IPS-18c (cell line): ENCODE data around the gene PLEKHF1.
"Not testable (repeated sequence)": the region's sequence is repeated elsewhere in the genome, so short reads cannot be mapped to it uniquely, and the experiment has no call there.

ENCODE experiments used
- H3K4me3 ChIP-seq: 2 replicates; pipeline ENCODE4 v1.7.0; 2013; ENCODE audit warnings: low read depth, mild to moderate bottlenecking, low read length, moderate library complexity; ENCODE audit not compliant: insufficient read depth
- H3K9me3 ChIP-seq: one replicate; pipeline ENCODE4 v1.6.1; 2013; ENCODE audit warnings: mild to moderate bottlenecking, low read length, moderate library complexity; ENCODE audit not compliant: control insufficient read depth, insufficient read depth

Gene PLEKHF1

GRCh38 chr19:29665215-29665825 is at the start of gene PLEKHF1:
TSS of gene PLEKHF1 (plus strand) at chr19:29665461. CDS start at chr19:29673840, 8,379 bp downstream.
- Histone ChIP-seq H3K4me3 (peak within 1 kb of the TSS; percentile 81), H3K9me3 (peaks cover 4% of the 10 kb centered on the region)

GRCh38 chr19:29615891-29616425 is 49.3 kb upstream of the PLEKHF1 start:
- Histone ChIP-seq H3K9me3 (no peaks in the 10 kb centered on the region), H3K4me3 (no peak overlapping the region)

DNA sequence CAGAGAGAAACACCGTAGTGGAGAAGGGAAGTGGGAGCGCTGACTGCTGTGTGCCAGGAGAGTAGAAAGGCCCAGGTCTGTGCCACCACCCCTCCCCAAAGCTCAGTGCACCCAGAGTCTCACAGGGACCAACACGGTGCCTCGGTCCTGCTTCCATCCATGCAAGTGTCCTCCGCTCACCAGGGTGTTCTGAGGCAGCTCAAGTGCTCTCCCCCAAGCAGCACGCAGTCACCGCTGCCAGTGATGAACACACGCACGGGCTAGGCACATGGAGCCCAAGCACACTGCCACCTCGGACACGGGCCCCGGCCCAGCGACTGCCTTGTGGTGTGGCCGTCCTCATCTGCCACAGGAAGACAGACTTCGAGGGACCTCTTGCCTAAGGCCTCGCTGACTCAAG is 48.7 kb upstream of the PLEKHF1 start:
- no peak overlapping the region for H3K4me3 ChIP-seq
- H3K9me3 ChIP-seq, result no peaks in the 10 kb centered on the region

DNA sequence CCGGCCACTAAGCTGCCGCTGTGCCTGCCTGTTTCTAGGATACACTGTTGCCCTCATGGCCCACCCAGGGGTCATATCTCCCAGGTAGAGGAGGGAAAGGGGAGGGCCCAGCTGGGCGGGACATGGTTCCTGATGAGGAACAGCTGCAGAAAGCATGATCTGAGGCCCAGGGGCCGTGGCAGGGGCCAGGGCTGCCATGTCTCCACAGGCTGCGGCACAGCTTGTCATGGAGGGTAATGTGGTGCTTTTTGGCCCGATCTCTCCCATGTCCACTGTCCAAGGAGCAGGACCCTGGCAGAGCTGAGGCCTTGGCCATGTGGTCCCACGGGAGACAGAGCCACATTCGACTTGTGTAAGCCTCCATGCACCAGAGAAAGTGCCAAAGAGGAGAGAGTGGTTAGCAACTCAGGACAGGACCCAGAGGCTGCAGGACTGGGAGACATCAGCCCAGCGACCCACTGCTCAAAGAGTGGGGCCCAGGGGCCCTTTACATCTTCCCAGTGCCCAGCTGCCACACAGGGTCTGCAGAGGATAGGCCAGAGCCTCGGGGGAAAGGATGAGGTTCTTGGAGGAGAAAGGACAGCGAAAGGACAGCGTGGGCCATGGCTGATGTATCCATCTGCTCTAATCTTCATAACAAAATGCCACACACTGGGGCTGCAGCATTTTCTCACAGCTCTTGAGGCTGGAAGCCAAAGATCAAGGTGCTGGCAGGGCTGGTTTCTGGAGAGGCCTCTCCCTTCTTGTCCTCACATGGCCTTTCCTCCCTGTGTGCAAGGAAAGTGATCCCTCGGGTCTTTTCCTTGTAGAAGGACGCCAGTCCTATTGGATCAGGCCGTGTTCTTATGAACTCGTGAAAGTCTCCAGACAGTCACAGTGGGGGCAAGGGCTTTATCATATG is 47.6 kb upstream of the PLEKHF1 start:
- H3K9me3 ChIP-seq, result no peaks in the 10 kb centered on the region
- H3K4me3 ChIP-seq, result no peak overlapping the region

- H3K9me3 ChIP-seq, result no peaks in the 10 kb centered on the region
Observed at GRCh38 chr19:29618434-29618833, 46.8 kb upstream of the PLEKHF1 start.

GRCh38 chr19:29618871-29619270 is 46.4 kb upstream of the PLEKHF1 start:
- H3K4me3 ChIP-seq, result no peak overlapping the region

More at GRCh38 chr19:29618434-29618833, 46.8 kb upstream of the PLEKHF1 start:
- H3K4me3 ChIP-seq, result no peak overlapping the region

GRCh38 chr19:29620931-29621351 is 44.3 kb upstream of the PLEKHF1 start:
- Histone ChIP-seq H3K4me3 (no peak overlapping the region), H3K9me3 (no peaks in the 10 kb centered on the region)

More at GRCh38 chr19:29618871-29619270, 46.4 kb upstream of the PLEKHF1 start:
- no peaks in the 10 kb centered on the region for H3K9me3 ChIP-seq

DNA sequence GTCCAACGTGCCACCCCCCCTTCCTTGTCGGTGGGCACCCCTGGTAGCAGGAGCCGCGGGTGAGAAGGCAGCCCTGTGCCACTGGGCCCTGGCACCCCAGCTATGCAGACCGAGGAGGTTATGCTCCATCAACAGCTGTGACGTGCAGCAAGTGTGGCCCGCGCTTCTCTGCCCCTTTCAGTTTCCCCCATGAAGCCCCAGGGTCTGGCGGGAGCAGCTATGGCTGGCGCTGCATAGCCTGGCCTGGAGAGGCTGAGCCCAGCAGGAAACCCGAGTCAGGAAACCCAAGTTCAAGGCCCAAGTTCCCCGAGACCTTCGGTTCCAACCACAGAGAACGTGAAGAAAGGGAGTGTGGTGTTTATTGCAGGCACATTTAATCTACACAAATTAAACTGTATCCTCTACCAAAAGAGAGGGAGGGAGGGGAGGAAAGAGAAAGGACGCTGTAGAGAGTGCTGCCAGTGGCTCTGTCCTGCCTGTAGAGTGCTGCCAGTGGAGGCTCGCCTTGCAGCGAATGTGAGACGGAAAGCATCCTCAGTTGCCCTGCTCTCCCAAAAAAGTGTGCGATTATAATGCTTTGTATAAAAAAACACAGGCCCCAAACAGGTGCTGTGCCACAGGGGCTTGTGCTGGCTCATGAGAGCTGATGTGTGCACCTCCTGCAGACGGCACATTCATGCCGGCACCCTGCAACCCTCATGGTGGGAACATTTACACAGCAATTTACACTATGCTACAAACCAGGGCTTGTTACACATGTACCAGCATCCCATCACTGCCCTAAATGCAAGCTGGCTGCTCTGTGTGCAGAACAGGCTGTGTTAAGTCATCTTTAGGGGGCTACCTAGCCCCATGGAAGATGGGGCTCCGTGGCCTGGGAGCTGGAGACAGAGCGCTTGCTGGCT is 42.8 kb upstream of the PLEKHF1 start:
- Histone ChIP-seq H3K4me3 (no peak overlapping the region), H3K9me3 (no peaks in the 10 kb centered on the region)

DNA sequence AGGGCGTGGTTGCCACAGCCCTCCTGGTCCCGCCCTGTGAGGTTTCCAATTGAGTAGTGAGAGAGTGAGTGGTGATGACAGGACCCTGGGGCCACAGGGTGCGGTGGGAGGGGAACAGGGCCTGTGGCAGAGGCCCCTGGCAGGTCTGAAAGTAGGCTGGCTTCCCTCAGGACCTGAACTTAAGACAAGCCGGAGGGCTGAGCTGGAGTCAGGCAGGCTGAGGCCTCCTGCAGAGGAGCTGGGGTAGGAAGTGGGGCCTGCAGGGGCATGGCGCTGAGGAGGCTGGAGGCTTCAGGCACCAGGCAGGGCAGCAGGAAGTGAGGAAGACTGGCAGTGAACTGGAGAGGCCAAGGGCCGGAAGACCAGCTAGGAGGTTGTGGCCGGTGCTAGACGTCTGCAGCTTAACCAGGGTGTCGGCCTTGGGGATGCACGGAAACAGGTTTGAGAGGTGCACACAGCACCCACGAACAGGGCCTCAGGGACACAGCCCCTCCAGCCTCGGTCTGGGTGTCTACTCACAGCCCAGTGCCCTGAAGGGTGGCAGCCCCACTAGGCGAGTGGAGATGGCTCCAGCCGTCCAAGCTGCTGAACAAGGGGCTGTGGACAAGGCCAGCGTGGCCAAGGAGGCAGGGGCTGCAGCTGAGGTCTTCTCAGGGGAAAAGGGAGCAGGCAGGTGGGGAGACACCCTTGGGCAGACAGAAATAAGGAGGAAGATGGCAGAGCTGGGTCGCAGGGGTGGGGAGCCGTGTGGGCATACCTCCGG is 41.4 kb upstream of the PLEKHF1 start:
- H3K4me3 ChIP-seq, result no peak overlapping the region
- no peaks in the 10 kb centered on the region for H3K9me3 ChIP-seq

DNA sequence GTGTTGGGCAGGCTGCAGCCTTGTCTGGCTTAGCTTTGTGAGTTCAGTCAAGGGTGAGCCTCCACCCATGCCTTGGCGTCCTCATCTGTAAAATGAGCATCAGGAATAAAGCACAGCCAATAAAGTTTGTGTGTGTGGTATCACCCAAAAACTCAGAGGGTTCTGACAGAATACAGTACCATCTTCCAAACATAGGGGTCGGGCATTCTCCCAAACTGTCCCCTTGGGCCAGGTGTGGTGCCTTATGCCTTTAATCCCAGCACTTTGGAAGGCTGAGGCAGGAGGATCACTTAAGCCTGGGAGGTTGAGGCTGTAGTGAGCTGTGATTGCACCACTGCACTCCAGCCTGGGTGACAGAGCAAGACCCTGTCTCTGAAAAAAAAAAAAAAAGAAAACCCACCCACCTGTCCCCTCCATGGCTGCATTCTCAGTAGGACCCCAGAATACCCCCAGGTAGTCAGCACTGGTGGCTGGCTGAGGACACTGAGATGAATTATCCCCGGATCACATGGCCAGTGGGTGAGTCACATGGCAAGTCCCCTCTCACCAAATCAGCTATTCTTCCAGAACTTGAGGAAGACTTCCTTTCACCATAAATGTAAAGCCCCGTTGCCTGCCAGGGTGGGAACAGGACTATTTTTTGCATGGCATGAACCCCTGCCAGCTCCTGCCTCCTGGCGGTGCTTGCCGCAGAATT is 40.6 kb upstream of the PLEKHF1 start:
- H3K9me3 ChIP-seq, result no peaks in the 10 kb centered on the region
- H3K4me3 ChIP-seq, result no peak overlapping the region

DNA sequence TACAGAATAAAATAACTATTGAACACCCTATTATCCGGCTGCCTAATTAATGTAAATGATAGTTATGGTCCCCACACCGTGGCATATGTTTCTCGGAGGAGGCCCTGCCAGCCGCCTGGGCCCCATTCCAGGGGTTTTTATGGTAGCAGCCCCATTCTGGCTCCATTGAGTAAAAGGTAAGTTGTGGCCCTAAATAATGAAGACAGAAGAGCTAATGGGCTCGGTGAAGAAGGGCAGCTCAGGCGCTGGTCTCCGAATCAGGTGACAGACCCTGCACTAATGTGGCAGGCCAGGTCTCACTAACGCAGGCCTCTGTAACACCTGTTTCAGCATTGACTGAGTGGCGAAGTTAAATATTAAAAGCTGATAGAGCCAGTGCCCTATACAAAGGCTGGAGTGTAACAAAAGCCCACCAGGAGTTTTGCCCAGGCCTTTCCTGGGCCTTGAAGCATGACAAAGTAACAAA is 40.0 kb upstream of the PLEKHF1 start:
- H3K9me3 ChIP-seq, result no peaks in the 10 kb centered on the region
- no peak overlapping the region for H3K4me3 ChIP-seq

- H3K9me3 ChIP-seq, result no peaks in the 10 kb centered on the region
Observed at GRCh38 chr19:29626386-29626785, 38.9 kb upstream of the PLEKHF1 start.

DNA sequence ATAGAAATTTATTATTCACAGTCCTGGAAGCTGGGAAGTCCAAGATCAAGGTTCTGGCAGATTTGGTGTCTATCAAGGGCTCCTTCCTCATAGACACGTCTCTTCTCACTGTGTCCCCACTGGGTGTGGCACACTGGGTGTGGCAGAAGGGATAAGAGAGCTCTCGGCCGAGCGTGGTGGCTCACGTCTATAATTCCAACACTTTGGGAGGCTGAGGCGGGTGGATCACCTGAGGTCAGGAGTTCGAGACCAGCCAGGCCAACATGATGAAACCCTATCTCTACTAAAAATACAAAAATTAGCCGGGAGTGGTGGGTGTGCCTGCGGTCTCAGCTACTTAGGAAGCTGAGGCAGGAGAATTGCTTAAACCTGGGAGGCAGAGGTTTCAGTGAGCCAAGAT is 38.4 kb upstream of the PLEKHF1 start:
- H3K4me3 ChIP-seq, result not testable (repeated sequence)

More at GRCh38 chr19:29626386-29626785, 38.9 kb upstream of the PLEKHF1 start:
- H3K4me3 ChIP-seq, result no peak overlapping the region

DNA sequence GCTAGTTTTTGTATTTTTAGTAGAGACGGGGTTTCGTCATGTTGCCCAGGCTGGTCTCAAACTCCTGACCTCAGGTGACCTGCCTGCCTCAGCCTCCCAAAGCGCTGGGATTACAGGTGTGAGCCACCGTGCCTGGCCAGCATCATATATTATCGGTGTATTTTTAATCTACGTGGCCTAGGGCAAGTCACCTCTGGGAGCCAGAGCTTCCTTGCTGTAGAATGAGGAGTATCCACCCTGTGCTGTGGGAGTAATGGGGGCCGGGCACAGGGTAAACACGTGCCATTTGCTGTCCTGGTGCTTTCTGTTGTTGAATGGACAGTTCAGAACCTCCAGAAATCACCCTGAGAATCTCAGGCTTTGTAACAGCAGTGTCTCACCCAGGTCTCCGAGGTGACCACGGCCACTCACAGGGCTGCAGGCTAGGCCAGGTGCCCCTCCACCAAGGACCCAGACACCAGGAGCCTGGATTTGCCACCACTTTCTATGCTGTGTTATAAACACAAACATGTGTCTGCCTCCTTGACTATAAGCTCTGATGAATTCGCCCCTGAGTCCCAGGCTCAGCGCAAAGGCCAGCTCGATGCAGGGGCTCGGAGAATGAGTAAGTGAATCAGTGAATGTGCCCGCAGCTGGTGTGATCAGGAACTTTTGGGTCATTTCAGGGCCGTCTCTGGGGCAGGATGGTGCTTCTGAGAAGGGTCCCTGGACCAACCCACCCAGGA is 36.4 kb upstream of the PLEKHF1 start:
- Histone ChIP-seq H3K9me3 (no peaks in the 10 kb centered on the region), H3K4me3 (no peak overlapping the region)

More for the DNA sequence above, 38.4 kb upstream of the PLEKHF1 start:
- not testable (repeated sequence) for H3K9me3 ChIP-seq

- Histone ChIP-seq H3K4me3 (no peak overlapping the region), H3K9me3 (no peaks in the 10 kb centered on the region)
Observed at GRCh38 chr19:29629836-29630534, 35.3 kb upstream of the PLEKHF1 start.
